ENCODE results near the gene PPCDC.

Gene PPCDC

GRCh38 chr15:75025548-75026260 is 2.3 kb downstream of the PPCDC start:
- TF ChIP-seq CTCF (IDR thresholded peaks at IDR 0.05; ENCODE audit: borderline replicate concordance, insufficient read depth, low read depth, low read length) = no peak
- no peak overlapping the region for H3K4me3 ChIP-seq (ENCODE audit: low read depth, low read length)

- no peak for TF ChIP-seq CTCF (IDR thresholded peaks at IDR 0.05; ENCODE audit: borderline replicate concordance, insufficient read depth, low read depth, low read length)
- no peak overlapping the region for H3K4me3 ChIP-seq (ENCODE audit: low read depth, low read length)
Measured at GRCh38 chr15:75027551-75027950, 4.2 kb downstream of the PPCDC start.

GRCh38 chr15:75028991-75029377 is 5.6 kb downstream of the PPCDC start:
- H3K4me3 ChIP-seq (ENCODE audit: low read depth, low read length) = no peak overlapping the region
- no peak for TF ChIP-seq CTCF (IDR thresholded peaks at IDR 0.05; ENCODE audit: borderline replicate concordance, insufficient read depth, low read depth, low read length)

GRCh38 chr15:75029378-75030022 is 6.1 kb downstream of the PPCDC start:
- H3K4me3 ChIP-seq (ENCODE audit: low read depth, low read length) = no peak overlapping the region
- peak; percentile 90 for TF ChIP-seq CTCF (IDR thresholded peaks at IDR 0.05; ENCODE audit: borderline replicate concordance, insufficient read depth, low read depth, low read length)

GRCh38 chr15:75030023-75030413 is 6.6 kb downstream of the PPCDC start:
- TF ChIP-seq CTCF (IDR thresholded peaks at IDR 0.05; ENCODE audit: borderline replicate concordance, insufficient read depth, low read depth, low read length) = no peak
- H3K4me3 ChIP-seq (ENCODE audit: low read depth, low read length) = no peak overlapping the region

GRCh38 chr15:75030424-75030823 is 7.0 kb downstream of the PPCDC start:
- TF ChIP-seq CTCF (IDR thresholded peaks at IDR 0.05; ENCODE audit: borderline replicate concordance, insufficient read depth, low read depth, low read length) = no peak
- no peak overlapping the region for H3K4me3 ChIP-seq (ENCODE audit: low read depth, low read length)

- H3K4me3 ChIP-seq (ENCODE audit: low read depth, low read length) = no peak overlapping the region
- TF ChIP-seq CTCF (IDR thresholded peaks at IDR 0.05; ENCODE audit: borderline replicate concordance, insufficient read depth, low read depth, low read length) = no peak
Measured at GRCh38 chr15:75031848-75032247, 8.5 kb downstream of the PPCDC start.

All from GM12875 (cell line).